Activated B cell treated with CpG ODN at 0.5 μM for 24 hours (primary cell): Measurements from ENCODE around the gene RBMS1. TPM values are rescaled to one million over a fixed set of nuclear protein-coding genes. Genes with fewer than 3 reads are reported as not detected.
A peak's percentile ranks its signal among the peaks of the same experiment; 100 is the strongest.

Experiments
- ATAC-seq: fragments of 200-7000 bp; cut with Tn5 transposase; one replicate; pipeline ENCODE4 v1.10.0; 2021; ENCODE audit warnings: low read depth, mild to moderate bottlenecking, moderate library complexity
- CTCF ChIA-PET: fragments of 350-600 bp; sonication (Branson Sonifier 250); formaldehyde crosslinking; loops from one replicate; lab custom pipeline; 2021; ENCODE audit warnings: antibody characterized with exemption; lab: Charles Lee
- POLR2A ChIA-PET: fragments of 350-600 bp; sonication (Branson Sonifier 250); formaldehyde crosslinking; loops from one replicate; lab custom pipeline; 2021; ENCODE audit warnings: antibody characterized with exemption; lab: Charles Lee
- DNase-seq: peaks from one replicate; pipeline ENCODE4 v3.0.0; 2022
- H3K27ac Mint-ChIP-seq: one replicate; pipeline ENCODE4 v1.8.0; 2020; ENCODE audit warnings: mixed read lengths
- H3K27me3 Mint-ChIP-seq: one replicate; pipeline ENCODE4 v1.8.0; 2021; ENCODE audit warnings: mixed read lengths
- H3K36me3 Mint-ChIP-seq: one replicate; pipeline ENCODE4 v1.8.0; 2021; ENCODE audit warnings: low read depth, mixed read lengths
- H3K4me1 Mint-ChIP-seq: one replicate; pipeline ENCODE4 v1.8.0; 2021; ENCODE audit warnings: mixed read lengths
- H3K4me3 Mint-ChIP-seq: one replicate; pipeline ENCODE4 v1.8.0; 2020; ENCODE audit warnings: mild to moderate bottlenecking, mixed read lengths
- H3K9me3 Mint-ChIP-seq: one replicate; pipeline ENCODE4 v1.8.0; 2020; ENCODE audit warnings: mixed read lengths
- intact Hi-C: fragments of 100-400 bp; cut with micrococcal nuclease; formaldehyde crosslinking; loops from one replicate; pipeline ENCODE4 v1.15.1; 2024
- total RNA-seq: library from RNA; stranded (reverse); gene quantifications from 2 replicates; pipeline ENCODE4 v1.2.3, GENCODE V29; 2022
- TF ChIP-seq, protein P1 (sequence below): fragments of 200-600 bp; IDR thresholded peaks from one replicate; pipeline ENCODE4 v1.8.0; 2022; ENCODE audit warnings: antibody characterized with exemption, mild to moderate bottlenecking

Gene RBMS1
- total RNA-seq, 1 donor from 2014 or later, result 30.9 TPM

DNA sequence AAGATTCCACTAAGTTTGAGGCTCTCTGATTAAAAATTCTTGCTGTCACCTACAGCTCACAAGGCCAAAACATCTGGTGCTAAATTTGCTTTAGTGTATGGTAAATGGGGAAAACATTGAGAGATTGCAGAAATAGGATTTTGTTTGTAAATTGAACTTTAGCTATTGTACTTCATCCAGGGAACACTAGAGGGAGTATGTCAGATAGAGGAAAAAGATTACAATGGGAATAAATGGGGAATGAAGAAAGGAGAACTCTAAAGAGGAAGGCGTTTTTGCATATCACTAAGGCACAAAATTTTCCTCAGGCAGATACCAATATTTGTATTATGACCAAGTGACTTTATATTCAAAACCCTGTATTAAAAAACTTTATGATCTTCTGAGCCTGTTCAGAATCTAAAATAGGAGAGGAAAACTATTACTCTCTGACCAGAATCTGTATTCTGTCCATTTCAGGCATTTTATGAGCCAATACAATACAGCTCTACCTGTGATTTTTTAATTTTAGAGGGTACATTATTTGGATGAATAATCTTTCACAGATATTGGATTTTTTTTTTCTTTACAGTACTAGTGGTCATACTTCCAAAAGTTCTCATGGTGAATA is 241.2 kb downstream of the RBMS1 start:
- TF ChIP-seq, protein P1, sequence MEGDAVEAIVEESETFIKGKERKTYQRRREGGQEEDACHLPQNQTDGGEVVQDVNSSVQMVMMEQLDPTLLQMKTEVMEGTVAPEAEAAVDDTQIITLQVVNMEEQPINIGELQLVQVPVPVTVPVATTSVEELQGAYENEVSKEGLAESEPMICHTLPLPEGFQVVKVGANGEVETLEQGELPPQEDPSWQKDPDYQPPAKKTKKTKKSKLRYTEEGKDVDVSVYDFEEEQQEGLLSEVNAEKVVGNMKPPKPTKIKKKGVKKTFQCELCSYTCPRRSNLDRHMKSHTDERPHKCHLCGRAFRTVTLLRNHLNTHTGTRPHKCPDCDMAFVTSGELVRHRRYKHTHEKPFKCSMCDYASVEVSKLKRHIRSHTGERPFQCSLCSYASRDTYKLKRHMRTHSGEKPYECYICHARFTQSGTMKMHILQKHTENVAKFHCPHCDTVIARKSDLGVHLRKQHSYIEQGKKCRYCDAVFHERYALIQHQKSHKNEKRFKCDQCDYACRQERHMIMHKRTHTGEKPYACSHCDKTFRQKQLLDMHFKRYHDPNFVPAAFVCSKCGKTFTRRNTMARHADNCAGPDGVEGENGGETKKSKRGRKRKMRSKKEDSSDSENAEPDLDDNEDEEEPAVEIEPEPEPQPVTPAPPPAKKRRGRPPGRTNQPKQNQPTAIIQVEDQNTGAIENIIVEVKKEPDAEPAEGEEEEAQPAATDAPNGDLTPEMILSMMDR, result peak; percentile 71
- Mint-ChIP-seq H3K36me3 (no peaks in the 10 kb centered on the region), H3K4me3 (no peak overlapping the region), H3K27me3 (peaks cover 8% of the 10 kb centered on the region), H3K9me3 (no peaks in the 10 kb centered on the region), H3K27ac (no peak overlapping the region), H3K4me1 (peaks cover 6% of the 10 kb centered on the region)
- DNase-seq, result no peak
- intact Hi-C loops, result loop anchor here (1.0 to 2.0 kb wide), 3 partner anchors 72 to 1021 kb away; no protein-coding TSS in a partner anchor
- POLR2A ChIA-PET, result no interaction called here
- no peak for ATAC-seq
- CTCF ChIA-PET, result interaction anchor here (0.5 to 6.5 kb wide), 10 partner anchors 14 to 811 kb away, joined by 3 to 54 read pairs (median 6); no protein-coding TSS in a partner anchor

DNA sequence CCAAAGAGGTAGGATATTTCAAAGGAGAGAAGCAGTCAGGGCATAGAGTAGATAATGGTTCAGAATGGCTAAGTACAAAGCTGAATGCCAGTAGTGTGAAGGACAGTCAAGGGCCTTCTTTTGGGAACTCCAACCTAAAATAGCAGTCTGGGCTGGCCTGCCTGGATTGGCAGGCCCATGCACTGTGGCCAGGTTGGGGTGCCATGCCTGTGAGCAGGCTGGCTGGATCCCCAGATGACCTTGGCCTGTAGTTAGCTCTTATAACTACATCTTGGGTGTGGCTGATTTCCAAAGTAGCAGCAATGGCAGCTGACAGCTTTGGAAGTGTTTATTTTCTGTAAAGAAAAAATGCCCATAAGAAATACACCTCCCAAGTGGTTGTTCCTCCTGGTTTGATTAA is 242.0 kb downstream of the RBMS1 start:
- POLR2A ChIA-PET, result no interaction called here
- Mint-ChIP-seq H3K27ac (no peak overlapping the region), H3K27me3 (peaks cover 8% of the 10 kb centered on the region), H3K9me3 (no peaks in the 10 kb centered on the region), H3K4me3 (no peak overlapping the region), H3K36me3 (no peaks in the 10 kb centered on the region), H3K4me1 (peaks cover 6% of the 10 kb centered on the region)
- TF ChIP-seq, protein P1, result no peak
- DNase-seq (no peak), ATAC-seq (no peak)
- intact Hi-C loops, result no loop called here
- CTCF ChIA-PET, result interaction anchor here (0.5 to 6.5 kb wide), 9 partner anchors 14 to 812 kb away, joined by 3 to 54 read pairs (median 5); no protein-coding TSS in a partner anchor

DNA sequence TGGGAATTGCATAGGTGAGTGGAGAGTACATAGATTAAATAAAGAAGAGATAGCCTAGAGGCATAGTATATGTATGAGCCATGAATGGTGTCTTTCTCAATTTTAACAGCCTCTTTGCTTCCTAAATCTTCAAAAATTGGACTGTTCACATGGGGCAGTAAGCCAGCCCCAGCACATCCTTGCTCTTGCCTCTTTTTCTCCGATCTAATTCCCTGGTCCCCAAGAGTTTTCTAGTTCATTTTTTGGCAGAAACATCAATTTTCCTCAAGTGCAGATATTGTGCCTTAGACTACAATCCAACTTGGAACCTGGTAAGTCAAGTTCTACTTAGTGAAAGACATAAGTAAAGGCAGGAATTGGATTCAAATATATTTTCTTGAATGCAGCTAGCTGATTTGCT is 243.7 kb downstream of the RBMS1 start:
- H3K36me3 Mint-ChIP-seq, result no peaks in the 10 kb centered on the region
- no peak overlapping the region for H3K4me3 Mint-ChIP-seq
- H3K9me3 Mint-ChIP-seq, result no peaks in the 10 kb centered on the region
- DNase-seq (no peak), ATAC-seq (no peak)
- peaks cover 6% of the 10 kb centered on the region for H3K27me3 Mint-ChIP-seq
- ChIA-PET CTCF (no interaction called here), POLR2A (no interaction called here)
- peaks cover 6% of the 10 kb centered on the region for H3K4me1 Mint-ChIP-seq
- TF ChIP-seq, protein P1, result no peak
- intact Hi-C loops, result no loop called here
- no peak overlapping the region for H3K27ac Mint-ChIP-seq

DNA sequence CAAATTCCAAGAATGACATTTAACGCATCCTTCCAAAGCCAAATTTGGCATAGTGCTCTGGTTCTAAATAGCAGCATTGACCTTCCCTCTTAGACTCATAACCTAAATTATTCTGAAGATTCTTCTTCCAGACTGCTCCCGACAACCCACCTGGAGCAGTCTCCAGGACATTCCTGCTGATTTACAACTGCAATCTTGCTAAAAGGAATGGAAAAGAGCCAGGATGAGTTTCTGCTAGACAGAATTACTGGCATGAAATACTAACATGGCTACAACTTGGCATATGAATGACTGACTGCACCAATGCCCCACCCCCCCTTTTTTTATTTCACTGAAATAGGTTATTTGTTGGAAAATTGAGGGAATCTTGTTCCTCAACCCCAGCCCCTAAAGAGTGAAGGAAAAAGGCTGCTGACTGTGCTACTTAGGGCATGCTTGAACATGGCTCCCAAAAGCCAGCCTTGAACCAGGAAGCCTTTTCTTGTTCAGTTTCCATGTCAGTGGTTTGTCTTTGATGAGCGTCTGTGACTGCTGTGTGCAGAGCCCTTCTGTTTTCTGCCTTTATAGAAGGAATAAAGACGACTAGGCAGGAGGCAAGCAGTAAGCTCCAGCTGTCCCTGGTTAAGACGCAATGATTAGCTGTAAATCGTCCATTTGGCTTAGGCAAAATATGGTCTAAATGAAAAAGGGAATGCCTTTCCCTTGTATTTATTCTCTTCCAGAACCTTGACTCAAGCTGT is 246.1 kb downstream of the RBMS1 start:
- H3K27me3 Mint-ChIP-seq, result no peaks in the 10 kb centered on the region
- intact Hi-C loops, result no loop called here
- H3K4me1 Mint-ChIP-seq, result peaks cover 3% of the 10 kb centered on the region
- ChIA-PET CTCF (interaction anchor here (0.6 kb wide), 1 partner anchor 1477 kb away, joined by 3 read pairs; no protein-coding TSS in a partner anchor), POLR2A (no interaction called here)
- no peak for DNase-seq
- no peak overlapping the region for H3K27ac Mint-ChIP-seq
- no peaks in the 10 kb centered on the region for H3K9me3 Mint-ChIP-seq
- no peaks in the 10 kb centered on the region for H3K36me3 Mint-ChIP-seq
- H3K4me3 Mint-ChIP-seq, result no peak overlapping the region
- no peak for ATAC-seq
- TF ChIP-seq, protein P1, result no peak

DNA sequence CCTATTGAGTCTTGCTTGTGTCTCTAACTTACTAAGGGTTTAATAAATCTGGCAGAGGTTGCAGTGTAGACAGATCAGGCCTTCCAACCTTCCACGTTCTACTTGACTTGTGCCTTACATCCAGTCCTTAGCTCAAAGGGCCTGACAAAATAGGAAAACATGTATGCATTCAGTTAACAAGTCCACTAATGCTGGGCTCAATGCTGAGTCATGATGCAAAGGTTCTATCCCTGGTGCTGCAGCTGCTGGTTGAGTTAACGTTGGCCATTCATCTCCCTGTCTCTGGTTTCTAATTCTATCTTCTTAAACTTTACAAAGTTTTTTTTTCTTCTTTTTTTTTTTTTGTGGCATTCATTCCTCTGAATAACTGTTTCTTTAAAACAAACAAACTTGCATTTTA is 247.3 kb downstream of the RBMS1 start:
- H3K36me3 Mint-ChIP-seq, result no peaks in the 10 kb centered on the region
- no peak overlapping the region for H3K27ac Mint-ChIP-seq
- POLR2A ChIA-PET, result no interaction called here
- H3K4me3 Mint-ChIP-seq, result no peak overlapping the region
- H3K4me1 Mint-ChIP-seq, result no peaks in the 10 kb centered on the region
- no peaks in the 10 kb centered on the region for H3K27me3 Mint-ChIP-seq
- H3K9me3 Mint-ChIP-seq, result no peaks in the 10 kb centered on the region
- TF ChIP-seq, protein P1, result no peak
- intact Hi-C loops, result no loop called here
- DNase-seq, result no peak
- CTCF ChIA-PET, result no interaction called here
- ATAC-seq, result no peak
